Peyer's patch (tissue), 4 donors: ENCODE results near the gene TUT1.

Experiments
- POLR2A ChIP-seq, 2 donors: fragments of 450-650 bp; IDR thresholded peaks; one replicate each; pipeline ENCODE4 v1.5.1; 2017; ENCODE audit warnings: antibody characterized with exemption in 2 of 2, mild to moderate bottlenecking in 2 of 2, moderate library complexity in 2 of 2
- TF ChIP-seq, protein P1 (sequence below), 6 experiments: fragments of 450-650 bp in 4 of 6; fragments of 200-600 bp in 2 of 6; sonication (generic) in 1 of 6; IDR thresholded peaks; one replicate each; pipeline ENCODE4 v1.5.1; 2017 to 2019; ENCODE audit warnings: antibody characterized with exemption in 6 of 6, mild to moderate bottlenecking in 3 of 6, moderate library complexity in 1 of 6

DNA sequence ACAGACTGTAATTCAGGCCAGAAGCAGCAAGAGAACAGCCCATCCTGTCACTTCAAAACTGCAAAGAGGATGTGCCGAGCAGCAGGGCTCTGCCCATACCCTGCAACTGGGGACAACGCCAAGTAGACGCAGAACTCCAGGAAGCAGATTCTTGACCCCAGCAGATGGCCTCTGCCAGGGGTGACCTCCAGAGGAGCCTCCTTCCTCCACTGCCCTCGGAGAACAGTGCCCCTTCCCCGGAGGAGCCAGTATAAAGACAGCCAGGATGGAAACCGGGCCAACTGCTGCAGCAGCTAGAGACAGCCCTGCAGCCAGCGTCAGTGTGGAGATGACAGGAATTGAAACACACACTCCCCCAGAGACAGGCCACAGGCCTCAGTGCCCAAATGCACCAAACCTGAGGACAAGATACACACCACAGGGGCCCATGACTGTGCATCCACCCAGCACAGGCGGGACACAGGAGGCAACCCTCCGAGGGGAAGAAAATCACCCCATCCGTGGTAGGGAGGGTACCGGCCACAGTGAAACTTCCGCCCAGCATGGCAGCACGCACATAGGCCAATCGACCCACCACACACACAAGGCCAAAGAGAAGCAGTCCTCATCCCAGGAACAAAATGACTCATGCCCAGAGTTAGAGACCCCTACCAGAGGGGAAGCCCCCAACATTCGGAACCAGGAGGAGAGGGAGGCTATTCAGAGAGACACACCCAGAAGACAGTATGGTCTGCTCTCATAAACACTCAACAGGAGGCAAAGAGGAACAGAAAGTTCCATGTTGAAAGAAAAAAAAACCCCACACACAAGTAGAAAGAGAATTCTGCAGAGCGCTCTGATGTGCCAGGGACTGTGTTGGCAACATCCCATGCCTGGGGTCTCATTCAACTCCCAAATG lies 50.3 kb downstream of the TUT1 start:
- TF ChIP-seq, protein P1, sequence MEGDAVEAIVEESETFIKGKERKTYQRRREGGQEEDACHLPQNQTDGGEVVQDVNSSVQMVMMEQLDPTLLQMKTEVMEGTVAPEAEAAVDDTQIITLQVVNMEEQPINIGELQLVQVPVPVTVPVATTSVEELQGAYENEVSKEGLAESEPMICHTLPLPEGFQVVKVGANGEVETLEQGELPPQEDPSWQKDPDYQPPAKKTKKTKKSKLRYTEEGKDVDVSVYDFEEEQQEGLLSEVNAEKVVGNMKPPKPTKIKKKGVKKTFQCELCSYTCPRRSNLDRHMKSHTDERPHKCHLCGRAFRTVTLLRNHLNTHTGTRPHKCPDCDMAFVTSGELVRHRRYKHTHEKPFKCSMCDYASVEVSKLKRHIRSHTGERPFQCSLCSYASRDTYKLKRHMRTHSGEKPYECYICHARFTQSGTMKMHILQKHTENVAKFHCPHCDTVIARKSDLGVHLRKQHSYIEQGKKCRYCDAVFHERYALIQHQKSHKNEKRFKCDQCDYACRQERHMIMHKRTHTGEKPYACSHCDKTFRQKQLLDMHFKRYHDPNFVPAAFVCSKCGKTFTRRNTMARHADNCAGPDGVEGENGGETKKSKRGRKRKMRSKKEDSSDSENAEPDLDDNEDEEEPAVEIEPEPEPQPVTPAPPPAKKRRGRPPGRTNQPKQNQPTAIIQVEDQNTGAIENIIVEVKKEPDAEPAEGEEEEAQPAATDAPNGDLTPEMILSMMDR (IDR thresholded peaks at IDR 0.05) = no peak
- no peak for TF ChIP-seq POLR2A (IDR thresholded peaks at IDR 0.05)
